HG03521 (cell line): ENCODE data around the gene INHBB.
"Not testable (repeated sequence)": the region's sequence is repeated elsewhere in the genome, so short reads cannot be mapped to it uniquely, and the experiment has no call there.

Source experiments
- ATAC-seq: cut with Tn5 transposase; IDR thresholded peaks from one replicate; pipeline ENCODE4 v1.9.1; 2021; ENCODE audit warnings: mild to moderate bottlenecking, moderate library complexity; ENCODE audit not compliant: unreplicated experiment

Gene INHBB

GRCh38 chr2:120346026-120346666 lies at the start of gene INHBB:
TSS of gene INHBB (plus strand) at chr2:120346136. CDS start at chr2:120346189, 53 bp downstream.
- no peak for ATAC-seq

- no peak for ATAC-seq
Measured at GRCh38 chr2:120298173-120298835, 47.6 kb upstream of the INHBB start.

- no peak for ATAC-seq
Measured at GRCh38 chr2:120299004-120299403, 46.9 kb upstream of the INHBB start.

- no peak for ATAC-seq
Measured at GRCh38 chr2:120299561-120299960, 46.4 kb upstream of the INHBB start.

GRCh38 chr2:120300385-120300784 lies 45.6 kb upstream of the INHBB start:
- ATAC-seq, result no peak

GRCh38 chr2:120301284-120301683 lies 44.7 kb upstream of the INHBB start:
- no peak for ATAC-seq

- ATAC-seq, result no peak
Measured at GRCh38 chr2:120302301-120302700, 43.6 kb upstream of the INHBB start.

- ATAC-seq, result no peak
Measured at GRCh38 chr2:120303177-120303576, 42.8 kb upstream of the INHBB start.

GRCh38 chr2:120305296-120305695 lies 40.6 kb upstream of the INHBB start:
- ATAC-seq, result no peak

GRCh38 chr2:120305937-120306490 lies 39.9 kb upstream of the INHBB start:
- ATAC-seq, result no peak

- no peak for ATAC-seq
Measured at GRCh38 chr2:120307482-120307881, 38.5 kb upstream of the INHBB start.

GRCh38 chr2:120308038-120308910 lies 37.7 kb upstream of the INHBB start:
- ATAC-seq, result no peak

GRCh38 chr2:120310136-120310535 lies 35.8 kb upstream of the INHBB start:
- ATAC-seq, result no peak

GRCh38 chr2:120310841-120311240 lies 35.1 kb upstream of the INHBB start:
- ATAC-seq, result not testable (repeated sequence)

- ATAC-seq, result no peak
Measured at GRCh38 chr2:120312076-120312475, 33.9 kb upstream of the INHBB start.

GRCh38 chr2:120312860-120313694 lies 32.9 kb upstream of the INHBB start:
- ATAC-seq, result no peak

GRCh38 chr2:120313695-120314615 lies 32.0 kb upstream of the INHBB start:
- ATAC-seq, result no peak

GRCh38 chr2:120314690-120315366 lies 31.1 kb upstream of the INHBB start:
- no peak for ATAC-seq
